Left renal cortex interstitium (tissue), 4 donors: Measurements from ENCODE around the gene UTF1. TPM values are rescaled to one million over a fixed set of nuclear protein-coding genes. Genes with fewer than 3 reads are reported as not detected.

Source experiments
- DNase-seq, 4 donors: peaks; one replicate each; pipeline ENCODE4 v3.0.0-alpha.2; 2013; ENCODE audit warnings: low read depth in 4 of 4, low spot score in 2 of 4, missing footprints in 1 of 4
- polyA plus RNA-seq, 4 donors: library from polyadenylated mRNA; unstranded; fragments of 120-200 nt; gene quantifications; one replicate each; pipeline ENCODE4 v1.2.1, GENCODE V29; 2013; ENCODE audit not compliant: insufficient read length in 4 of 4

The UTF1 gene
- polyA plus RNA-seq, 4 donors = 0.09 TPM; not detected in 3

DNA sequence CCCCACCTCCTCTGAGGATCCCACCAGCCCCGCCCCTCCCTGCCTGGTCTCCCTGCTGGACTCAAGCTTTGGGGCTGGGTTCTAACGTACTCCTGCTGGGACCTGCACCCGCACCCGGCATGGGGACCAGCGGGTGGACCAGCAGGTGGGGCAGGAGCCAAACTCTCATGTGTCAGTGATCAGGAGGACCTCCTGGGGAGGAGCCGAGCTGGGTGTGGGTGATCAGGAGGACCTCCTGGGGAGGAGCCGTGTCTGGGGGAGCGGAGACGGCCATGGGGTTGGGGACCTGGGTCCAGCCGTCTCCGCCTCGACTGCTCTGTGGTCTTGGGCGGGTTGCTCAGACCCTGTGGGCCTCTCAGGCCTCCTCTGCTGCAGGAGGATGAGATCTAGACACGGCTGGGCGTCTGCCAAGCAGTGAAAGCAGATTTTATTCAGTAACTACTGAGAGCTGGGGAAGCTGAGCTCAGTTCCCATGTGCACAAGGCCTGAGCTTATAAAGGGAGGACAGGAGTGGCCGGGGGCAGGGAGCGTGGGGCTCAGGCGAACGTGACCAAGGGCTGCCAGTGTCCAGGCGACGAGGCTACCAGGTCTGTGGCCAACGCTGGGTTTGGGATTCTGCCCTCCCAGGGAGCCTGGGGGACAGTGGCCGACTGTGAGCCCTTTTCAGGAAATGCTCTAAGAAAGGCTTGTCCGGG is 33.6 kb upstream of the UTF1 start:
- DNase-seq = no peak

DNA sequence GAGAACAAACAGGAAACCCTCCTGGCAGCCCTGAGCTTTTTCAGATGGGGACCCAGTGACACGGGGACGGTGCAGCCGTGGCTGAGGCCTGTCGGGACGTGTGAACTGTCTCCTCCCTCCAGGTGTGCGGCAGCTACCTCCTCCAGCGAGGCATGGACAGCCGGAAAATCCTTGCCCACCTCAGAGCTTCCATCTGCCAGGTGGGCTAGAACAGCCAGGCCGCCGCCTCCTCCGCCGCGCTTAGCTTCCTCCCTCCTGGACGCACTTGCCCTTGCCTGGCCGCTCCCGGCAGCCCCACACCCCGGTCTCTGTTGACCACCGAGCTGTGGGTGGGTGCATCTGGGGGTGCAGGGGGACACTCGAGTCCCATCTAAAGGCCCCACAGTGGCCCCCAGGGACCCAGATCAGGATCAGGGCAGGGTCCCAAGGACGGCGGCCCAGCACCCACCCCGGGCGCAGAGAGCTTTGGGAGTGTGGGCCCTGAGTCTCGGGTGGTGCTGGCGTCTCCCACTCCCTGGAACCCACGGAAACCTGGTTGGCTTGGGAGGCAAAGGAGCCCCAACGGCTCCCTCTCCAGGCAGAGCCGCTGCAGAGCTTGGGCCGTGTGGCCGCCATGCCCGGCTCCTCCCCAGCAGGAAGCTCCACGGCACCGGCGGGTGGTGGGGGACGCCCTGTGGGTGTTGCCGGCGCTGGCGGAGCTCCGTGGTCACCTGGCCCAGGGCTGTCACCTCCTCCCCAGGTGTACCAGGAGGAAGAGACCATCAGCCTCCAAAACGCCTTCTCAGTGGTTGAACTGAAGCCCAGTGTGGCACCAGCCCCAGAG is 32.9 kb upstream of the UTF1 start:
- no peak for DNase-seq

DNA sequence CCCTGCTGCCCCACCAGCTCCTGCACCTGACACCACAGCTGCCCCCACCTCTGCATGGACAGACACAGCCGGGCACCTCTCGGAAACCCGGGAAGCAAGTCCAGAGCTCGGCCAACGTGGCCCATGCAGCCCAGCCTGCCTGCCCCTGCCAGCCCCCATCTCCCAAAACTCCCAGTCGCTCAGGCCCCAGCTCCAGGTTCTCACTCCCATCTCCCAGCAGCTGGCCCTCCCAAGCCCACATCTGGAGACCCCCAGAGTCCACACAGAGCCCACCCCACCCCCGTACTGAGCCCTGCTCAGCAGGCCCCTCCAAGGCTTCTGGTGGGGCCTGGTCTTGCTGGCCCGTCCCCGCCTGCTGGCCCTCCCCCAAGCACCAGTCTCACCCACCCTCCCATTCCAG is 32.2 kb upstream of the UTF1 start:
- DNase-seq = no peak

DNA sequence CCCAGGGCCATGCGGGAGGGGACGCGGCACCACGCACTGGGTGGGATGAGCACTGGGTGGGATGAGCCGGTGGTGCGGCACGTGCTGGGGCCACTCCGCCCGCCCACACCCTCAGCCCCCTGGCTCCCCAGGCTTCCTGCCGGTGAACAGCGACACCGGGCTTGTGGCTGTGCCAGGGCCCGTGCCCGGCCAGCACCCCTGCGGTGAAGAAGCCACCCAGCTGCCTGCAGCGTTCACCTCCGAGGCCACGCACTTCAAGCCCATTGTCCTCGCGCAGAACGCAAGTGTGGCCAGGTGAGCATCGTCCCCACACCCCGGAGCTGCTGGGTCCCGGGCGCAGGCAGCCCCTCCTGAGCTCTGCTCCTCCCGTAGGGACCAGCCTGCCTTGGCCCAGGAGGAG is 31.8 kb upstream of the UTF1 start:
- DNase-seq = no peak

DNA sequence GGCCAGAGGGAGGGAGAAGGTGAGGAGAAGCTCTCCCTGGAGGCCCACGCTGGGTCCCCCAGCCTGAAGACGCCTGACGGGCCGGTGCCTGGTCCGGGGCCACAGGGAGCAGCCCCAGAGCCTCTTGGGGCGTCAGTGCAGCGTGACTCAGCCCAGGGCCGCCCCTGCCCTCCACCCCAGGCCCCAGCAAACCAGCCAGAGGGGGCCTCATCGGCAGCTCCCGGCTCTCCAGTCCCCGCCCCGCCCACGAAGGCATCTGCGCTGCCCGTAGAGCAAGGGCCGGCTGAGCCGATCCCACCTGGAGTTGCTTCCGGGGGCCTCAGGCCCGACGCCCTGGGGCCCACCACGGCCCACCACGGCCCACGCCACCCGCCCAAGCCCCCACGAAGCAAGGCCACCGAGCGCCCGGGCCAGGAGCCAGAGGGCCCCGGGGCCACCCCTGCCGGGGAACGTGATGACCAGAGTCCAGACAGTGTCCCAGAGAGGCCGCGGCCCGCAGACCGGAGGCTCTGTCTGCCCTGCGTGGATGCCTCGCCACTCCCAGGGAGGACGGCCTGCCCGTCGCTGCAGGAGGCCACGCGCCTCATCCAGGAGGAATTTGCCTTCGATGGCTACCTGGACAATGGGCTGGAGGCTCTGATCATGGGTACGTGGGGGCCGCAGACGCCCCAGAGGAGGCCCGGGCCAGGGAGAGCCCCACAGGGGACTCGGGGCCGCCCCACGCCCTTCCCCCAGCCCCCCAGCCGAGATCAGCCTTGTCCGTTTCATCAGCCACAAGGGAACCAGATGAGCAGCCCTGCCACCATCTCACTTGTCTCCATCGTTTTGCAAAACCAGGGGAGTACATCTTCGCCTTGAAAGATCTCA is 31.2 kb upstream of the UTF1 start:
- DNase-seq = no peak

DNA sequence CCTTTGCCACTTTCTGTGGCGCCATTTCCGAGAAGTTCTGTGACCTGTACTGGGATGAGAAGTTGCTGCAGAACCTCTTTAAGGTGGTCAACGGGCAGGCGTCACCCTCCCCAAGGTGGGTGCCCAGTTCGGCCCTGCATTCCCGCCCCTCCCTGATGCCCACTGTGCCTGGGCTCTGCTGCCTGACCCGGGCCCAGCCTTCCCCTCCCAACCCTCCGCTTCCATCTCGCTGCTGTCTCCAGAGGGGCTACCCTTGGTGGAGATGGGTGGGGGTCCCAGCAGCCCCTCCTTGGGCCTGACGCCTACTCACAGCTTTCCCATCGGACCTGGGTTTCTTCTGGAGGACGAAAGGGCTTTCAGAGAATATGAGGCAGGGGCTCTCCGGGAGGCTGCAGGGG is 30.5 kb upstream of the UTF1 start:
- DNase-seq = no peak

DNA sequence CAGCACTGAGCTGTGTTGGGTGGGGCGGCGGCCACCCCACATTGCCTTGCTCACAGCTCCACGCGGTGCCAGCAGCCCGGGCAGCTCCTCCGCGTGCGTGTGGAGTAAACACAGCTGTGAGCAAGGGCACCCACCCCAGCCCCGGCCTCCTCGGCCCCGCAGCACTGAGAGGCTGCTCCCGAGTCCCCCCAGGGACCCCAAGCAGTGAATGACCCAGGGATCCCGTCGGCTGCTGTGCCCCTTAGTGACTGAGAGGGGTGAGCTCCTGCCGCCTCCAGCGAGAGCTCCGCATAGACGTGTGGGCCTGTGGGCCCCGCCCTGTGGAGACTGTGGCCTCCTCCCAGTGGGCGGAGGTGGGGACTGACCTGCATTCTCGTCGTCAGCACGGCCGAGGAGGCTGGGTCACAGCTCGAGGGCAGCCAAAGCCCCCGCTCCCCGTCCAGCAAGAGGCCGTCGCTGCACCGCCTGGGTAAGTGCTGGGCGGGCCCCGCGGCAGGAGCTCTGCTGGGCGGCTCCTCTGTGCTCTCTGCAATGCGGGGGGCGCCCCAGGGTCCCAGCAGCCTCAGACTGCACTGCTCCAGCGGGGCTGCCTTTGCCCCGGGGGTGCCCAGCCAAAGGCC is 29.9 kb upstream of the UTF1 start:
- no peak for DNase-seq

DNA sequence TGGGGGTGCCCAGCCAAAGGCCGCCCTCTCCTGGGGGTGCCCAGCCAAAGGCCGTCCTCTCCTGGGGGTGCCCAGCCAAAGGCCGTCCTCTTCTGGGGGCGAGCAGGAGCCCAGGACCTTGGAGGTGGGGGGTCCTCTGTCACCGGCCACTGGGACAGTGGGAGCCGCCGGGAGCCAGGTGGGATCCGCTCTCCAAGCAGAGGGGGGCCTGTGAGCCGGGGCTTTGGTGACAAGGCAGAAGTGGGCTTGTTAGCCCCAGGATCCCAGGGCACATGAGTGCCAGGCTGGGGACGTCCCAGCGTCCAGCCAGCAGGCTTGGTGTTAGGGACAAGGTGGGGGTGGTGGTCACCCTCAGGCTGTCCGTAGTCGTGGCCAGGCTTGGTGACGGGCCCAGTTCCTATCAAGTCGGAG is 29.4 kb upstream of the UTF1 start:
- no peak for DNase-seq

DNA sequence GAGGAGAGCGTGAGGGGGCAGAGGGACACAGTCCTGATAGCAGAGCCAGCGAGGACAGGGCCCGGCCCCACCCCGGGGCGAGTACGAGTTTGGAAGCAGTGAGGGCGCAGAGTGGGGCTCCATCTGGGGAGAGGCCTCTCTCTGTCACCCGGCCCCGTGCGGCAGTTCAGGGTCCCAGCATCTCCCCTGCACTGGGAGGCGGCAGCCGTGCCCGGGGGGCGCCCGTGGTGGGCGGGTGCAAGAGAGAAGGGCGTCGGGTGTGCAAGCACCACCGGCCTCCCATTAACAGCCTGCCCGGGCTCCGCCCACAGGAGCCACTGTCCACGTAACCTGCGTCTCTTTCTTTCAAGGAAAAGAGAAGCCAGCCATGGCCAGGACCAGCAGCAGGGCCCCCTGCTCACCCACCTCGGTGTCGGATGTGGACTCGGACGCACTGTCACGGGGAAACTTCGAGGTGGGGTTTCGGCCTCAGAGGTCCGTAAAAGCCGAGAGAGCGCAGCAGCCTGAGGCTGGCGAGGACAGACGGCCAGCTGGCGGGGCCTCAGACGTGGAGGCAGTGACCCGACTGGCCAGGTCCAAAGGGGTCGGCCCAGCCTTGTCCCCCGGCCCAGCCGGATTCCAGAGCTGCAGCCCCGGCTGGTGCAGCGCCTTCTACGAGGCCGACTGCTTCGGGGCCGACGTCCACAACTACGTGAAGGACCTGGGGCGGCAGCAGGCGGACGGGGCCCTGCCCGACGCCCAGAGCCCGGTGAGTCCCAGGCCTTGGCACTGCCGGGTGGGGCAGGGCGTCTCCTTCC is 28.7 kb upstream of the UTF1 start:
- DNase-seq = no peak

DNA sequence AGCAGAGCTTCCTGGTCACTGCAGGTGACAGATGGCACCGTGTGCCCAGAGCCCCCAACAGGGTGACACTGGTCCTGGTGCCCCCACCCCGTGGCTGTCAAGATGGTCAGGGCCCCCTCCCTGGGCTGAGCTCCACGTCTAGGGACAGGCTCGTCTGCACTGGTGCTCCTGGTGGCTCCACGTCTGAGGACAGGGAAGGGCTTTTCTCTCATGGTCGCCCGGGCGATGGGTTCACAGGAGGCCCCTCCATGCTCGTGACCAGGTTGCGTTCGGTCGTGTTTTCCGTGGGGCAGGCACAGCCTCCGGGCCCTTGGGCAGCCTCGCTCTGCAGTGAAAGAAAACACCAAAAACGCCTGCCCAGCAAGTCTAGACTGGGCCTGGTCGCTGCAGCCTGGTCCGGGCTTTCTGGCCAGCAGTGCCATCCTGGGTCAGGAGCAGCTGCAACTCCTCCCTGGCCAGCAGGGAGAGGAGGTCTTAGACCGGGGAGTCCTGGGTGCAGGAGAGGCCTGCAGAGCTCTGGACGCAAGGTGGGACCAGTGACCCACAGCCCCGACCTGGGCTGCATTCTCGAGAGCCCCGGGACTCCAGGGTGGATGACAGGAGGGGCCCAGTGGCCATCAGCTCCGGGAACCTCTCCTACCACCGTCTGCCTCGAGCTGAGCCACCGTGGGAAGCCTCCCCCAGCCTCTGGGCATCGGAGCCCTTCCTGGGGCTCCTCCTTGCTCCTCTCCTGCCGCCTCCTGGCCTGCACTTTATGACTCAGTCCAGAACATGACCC is 27.9 kb upstream of the UTF1 start:
- DNase-seq = no peak

DNA sequence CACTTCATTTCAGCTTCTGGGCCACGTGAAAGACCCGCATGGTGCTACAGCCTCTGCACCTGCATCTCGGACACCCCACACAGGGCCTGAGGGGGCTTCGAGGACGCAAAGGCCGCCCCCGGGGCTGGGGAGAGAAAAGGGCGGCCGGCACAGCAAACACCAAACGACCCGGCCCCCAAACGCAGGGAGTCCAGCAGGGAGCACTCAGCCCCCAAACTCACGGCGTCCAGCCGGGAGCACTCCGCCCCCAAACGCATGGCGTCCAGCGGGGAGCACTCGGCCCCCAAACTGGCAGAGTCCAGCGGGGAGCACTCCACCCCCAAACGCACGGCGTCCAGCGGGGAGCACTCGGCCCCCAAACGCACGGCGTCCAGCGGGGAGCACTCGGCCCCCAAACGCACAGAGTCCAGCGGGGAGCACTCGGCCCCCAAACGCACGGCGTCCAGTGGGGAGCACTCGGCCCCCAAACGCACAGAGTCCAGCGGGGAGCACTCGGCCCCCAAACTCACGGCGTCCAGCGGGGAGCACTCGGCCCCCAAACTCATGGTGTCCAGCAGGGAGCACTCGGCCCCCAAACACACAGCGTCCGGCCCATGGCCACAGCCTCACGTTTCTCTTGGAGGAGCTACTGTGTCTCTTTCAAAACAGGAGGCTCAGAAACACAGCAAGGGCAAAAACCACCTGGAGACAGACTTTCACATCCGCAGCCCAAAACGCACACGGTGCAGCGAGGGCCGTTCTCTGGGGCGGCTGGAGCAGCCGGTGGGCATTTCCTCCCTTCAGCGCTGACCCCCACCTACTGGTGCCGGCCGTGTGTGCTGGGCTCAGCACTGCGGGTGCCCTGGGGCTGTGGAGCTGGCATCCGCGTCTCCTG is 27.0 kb upstream of the UTF1 start:
- DNase-seq = no peak

DNA sequence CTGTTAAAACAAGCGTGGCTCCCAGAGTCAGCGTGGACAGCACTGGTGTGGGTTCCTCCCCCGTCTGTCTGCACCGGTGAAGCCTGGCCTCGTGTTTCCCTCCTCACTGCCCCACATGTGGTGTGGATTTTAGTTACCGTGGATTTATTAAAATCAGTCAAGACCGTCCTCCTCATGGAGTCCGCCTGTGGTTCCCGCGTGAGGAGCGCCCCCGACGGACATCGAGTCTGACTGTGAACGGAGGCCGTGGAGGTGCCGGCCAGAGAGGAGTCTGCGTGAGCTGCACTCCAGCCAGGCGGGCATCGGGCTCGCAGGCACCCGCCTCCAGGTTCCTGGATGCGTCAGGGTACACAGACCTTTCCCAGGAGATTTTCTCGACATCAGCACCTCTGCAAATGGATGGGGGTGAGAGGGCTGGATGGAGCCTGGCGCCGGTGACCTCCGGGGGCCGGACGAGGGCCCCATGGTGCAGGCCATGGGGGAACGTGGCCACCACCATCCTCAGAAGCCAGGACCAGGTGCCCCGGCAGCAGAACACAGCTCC is 26.3 kb upstream of the UTF1 start:
- no peak for DNase-seq

DNA sequence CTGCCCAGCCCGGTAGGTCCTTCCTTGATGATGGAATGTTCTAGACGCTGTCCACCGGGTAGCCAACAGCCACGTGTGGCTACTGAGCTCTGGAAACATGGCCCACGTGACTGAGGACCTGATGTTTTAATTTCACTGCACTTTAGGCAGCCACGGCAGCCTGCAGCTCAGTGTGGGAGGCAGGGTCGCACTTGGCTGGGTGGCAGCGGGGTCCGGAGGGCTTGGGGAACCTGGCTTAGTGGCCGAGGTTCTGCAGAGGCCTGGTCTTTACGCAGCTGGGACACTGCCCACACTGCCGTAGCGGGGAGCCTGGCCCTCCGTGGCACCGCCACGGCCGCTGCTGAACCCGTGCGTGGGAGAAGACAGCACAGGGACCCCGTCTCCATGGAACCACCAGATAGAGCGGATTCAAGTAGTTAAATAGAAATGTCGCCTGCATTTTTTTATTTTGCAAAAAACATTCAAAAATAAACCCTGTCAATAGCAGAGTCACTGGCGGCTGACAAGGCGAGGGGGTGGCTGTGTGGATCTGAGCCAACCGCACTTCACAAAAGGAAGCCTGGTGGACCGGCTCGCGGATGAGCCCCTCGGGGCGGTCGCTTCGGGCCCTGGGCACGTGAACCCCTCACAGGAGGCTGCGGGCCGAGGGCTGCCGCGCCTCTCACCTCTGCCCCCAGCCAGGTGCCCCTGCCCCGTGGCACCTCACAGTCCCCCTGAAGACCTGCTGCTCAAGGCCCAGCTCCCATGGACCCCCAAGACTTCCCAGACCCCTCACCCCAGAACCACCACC is 25.6 kb upstream of the UTF1 start:
- DNase-seq = no peak

DNA sequence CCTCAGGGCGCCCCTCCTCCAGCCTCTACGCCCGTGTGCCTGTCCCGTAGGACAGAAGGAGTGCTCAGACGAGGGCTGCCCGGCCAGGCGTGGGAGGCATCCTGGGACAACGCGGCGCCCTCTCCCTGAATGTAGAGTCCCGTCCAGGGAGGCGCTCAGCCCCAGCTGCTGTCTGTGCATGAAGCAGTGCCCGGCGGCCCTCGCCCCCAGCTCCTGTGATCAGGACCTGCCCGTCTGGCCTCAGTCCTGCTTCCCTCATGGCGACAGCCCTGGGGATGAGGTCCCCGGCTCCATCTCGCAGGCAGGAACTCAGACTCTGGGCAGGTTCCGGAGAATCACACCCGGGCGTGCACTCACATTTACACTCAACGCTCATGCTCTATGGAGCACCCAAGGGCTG is 24.9 kb upstream of the UTF1 start:
- DNase-seq = no peak

DNA sequence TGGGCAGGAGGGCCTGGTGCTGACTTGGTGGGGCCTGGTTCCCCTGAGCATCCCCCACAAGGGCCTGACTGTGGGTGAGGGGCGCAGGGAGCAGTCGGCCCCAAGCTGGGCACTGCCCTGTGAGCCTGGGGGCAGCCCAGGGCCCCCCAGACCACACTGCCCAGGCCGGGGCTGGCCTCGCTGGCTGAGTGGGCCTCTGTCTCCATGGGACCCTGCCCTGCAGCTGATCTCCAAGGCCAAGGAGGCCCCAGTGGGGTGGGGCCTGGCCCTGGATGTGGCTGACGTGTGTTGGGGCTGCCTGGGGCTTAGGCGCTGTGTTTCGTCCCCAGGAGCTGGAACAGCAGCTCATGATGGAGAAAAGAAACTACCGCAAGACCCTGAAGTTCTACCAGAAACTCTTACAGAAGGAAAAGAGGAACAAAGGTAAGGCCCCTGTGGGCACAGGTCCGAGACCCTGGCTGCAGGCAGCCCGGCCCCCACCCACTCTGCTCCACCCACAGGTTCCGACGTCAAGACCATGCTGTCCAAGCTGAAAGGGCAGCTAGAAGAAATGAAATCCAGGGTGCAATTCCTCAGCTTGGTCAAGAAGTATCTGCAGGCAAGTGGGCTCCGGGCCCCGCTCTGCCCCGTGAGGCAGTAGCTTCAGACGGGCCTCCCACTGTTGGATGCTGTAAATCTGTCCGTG is 23.5 kb upstream of the UTF1 start:
- no peak for DNase-seq

DNA sequence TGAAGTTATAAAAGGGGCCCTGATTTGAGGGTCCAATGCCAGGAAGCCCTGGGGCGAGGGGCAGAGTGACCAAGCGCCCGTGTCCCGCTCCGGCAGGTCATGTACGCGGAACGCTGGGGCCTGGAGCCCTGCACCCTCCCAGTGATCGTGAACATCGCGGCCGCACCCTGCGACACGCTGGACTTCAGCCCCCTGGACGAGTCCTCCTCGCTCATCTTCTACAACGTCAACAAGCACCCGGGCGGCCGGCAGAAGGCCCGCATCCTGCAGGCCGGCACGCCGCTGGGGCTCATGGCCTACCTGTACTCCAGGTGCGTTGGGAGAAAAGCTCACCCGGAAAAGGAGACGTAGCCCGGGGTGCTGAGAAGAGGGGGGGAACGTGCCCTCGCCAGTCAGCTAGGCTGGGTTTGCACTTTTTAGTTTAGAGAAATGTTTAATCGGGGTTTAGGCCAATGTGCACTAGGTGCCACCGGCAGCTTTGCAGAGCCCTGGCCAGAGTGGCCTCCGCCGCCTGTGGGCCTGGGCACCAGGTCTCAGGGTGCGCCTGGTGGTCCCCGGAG is 22.9 kb upstream of the UTF1 start:
- no peak for DNase-seq
